Activated T-helper 1 cell treated with anti-CD3 and anti-CD28 coated beads, Interleukin-12 subunit alpha, Interleukin-12 subunit beta, Interleukin-2, Interleukin-4 antibody, amounts not matched to agents 30 ng/mL and 10 ng/mL and 1 ng/mL, durations not matched to agents 14 hours and 24 hours and 36 hours (primary cell): Measurements from ENCODE around the gene PDIA2. TPM values are rescaled to one million over a fixed set of nuclear protein-coding genes. Genes with fewer than 3 reads are reported as not detected.
"Not testable (repeated sequence)": the region's sequence is repeated elsewhere in the genome, so short reads cannot be mapped to it uniquely, and the experiment has no call there.

ENCODE experiments used
- DNase-seq: peaks from one replicate; pipeline ENCODE4 v3.0.0; 2021; ENCODE audit warnings: low spot score
- H3K27ac Mint-ChIP-seq: one replicate; pipeline ENCODE4 v1.8.0; 2021; ENCODE audit warnings: mild to moderate bottlenecking, mixed read lengths
- H3K27me3 Mint-ChIP-seq: one replicate; pipeline ENCODE4 v1.8.0; 2022; ENCODE audit warnings: mild to moderate bottlenecking, moderate library complexity, mixed read lengths; ENCODE audit not compliant: insufficient read depth
- H3K36me3 Mint-ChIP-seq: one replicate; pipeline ENCODE4 v1.8.0; 2021; ENCODE audit warnings: low read depth, mixed read lengths
- H3K4me1 Mint-ChIP-seq: one replicate; pipeline ENCODE4 v1.8.0; 2021; ENCODE audit warnings: low read depth, mixed read lengths
- H3K4me3 Mint-ChIP-seq: one replicate; pipeline ENCODE4 v1.8.0; 2021; ENCODE audit warnings: mild to moderate bottlenecking, moderate library complexity, mixed read lengths
- H3K9me3 Mint-ChIP-seq: one replicate; pipeline ENCODE4 v1.8.0; 2021; ENCODE audit warnings: mixed read lengths
- intact Hi-C: fragments of 100-400 bp; cut with micrococcal nuclease; formaldehyde crosslinking; loops from one replicate; pipeline ENCODE4 v1.15.1; 2024
- total RNA-seq: library from RNA; stranded (reverse); gene quantifications from 2 replicates; pipeline ENCODE4 v1.2.3, GENCODE V29; 2022

PDIA2 gene
- total RNA-seq, 1 donor from 2014 or later = not detected

DNA sequence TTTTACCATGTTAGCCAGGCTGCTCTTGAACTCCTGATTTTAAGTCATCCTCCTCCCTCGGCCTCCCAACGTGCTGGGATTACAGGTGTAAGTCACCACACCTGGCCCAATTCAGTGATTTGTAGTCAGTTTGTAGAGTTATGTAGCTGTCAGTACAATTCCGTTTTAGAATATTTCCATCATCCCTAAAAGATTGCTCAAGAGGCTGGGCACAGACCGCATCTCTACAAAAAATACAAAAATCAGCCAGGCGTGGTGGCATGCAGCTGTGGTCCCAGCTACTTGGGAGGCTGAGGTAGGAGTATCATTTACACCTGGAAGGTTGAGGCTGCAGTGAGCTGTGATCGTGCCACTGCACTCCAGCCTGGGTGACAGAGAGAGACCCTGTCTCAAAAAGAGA is 27.8 kb upstream of the PDIA2 start:
- DNase-seq = no peak
- Mint-ChIP-seq H3K27ac (no peak overlapping the region), H3K4me1 (peaks cover 28% of the 10 kb centered on the region), H3K36me3 (peaks cover 4% of the 10 kb centered on the region), H3K9me3 (no peaks in the 10 kb centered on the region), H3K27me3 (peaks cover 7% of the 10 kb centered on the region), H3K4me3 (no peak overlapping the region)
- intact Hi-C loops = no loop called here

DNA sequence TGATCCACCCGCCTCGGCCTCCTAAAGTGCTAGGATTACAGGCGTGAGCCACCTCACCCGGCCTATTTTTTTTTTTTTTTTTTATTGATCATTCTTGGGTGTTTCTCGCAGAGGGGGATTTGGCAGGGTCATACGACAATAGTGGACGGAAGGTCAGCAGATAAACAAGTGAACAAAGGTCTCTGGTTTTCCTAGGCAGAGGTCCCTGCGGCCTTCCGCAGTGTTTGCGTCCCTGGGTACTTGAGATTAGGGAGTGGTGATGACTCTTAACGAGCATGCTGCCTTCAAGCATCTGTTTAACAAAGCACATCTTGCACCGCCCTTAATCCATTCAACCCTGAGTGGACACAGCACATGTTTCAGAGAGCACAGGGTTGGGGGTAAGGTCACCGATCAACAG is 24.9 kb upstream of the PDIA2 start:
- DNase-seq, H3K4me3 Mint-ChIP-seq, intact Hi-C loops, H3K9me3 Mint-ChIP-seq, H3K36me3 Mint-ChIP-seq, H3K27ac Mint-ChIP-seq, H3K27me3 Mint-ChIP-seq: not testable (repeated sequence)
- peaks cover 20% of the 10 kb centered on the region for H3K4me1 Mint-ChIP-seq

- Mint-ChIP-seq H3K9me3 (no peaks in the 10 kb centered on the region), H3K4me3 (no peak overlapping the region), H3K27me3 (peaks cover 2% of the 10 kb centered on the region), H3K36me3 (no peaks in the 10 kb centered on the region), H3K27ac (no peak overlapping the region), H3K4me1 (peaks cover 11% of the 10 kb centered on the region)
- intact Hi-C loops = no loop called here
- no peak for DNase-seq
These were observed 23.7 kb upstream of the PDIA2 start for GRCh38 chr16:259226-259625.

DNA sequence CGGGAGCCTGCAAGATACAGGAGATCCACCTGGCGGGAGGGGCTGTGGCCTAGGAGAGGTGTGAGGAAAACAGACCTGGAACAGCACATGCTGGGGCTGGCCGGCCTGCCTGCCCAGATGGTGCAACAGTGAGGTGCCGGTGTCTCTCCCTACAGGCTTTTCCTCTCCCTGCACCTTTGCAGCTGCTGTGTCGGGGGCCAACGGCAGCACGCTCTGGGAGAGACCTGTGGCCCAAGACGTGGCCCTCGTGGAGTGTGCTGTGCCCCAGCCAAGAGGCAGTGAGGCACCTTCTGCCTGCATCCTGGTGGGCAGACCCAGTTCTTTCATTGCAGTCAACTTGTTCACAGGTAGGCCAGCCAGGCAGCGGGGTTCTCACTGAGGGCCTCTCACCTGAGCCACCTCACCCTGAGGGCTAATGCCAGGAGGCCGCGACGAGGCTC is 23.1 kb upstream of the PDIA2 start:
- Mint-ChIP-seq H3K27ac (no peak overlapping the region), H3K9me3 (no peaks in the 10 kb centered on the region), H3K36me3 (no peaks in the 10 kb centered on the region), H3K4me3 (no peak overlapping the region), H3K27me3 (peaks cover 2% of the 10 kb centered on the region), H3K4me1 (peaks cover 11% of the 10 kb centered on the region)
- intact Hi-C loops = no loop called here
- no peak for DNase-seq

GRCh38 chr16:260326-260725 is 22.6 kb upstream of the PDIA2 start:
- H3K9me3 Mint-ChIP-seq = no peaks in the 10 kb centered on the region
- H3K36me3 Mint-ChIP-seq = no peaks in the 10 kb centered on the region
- H3K4me1 Mint-ChIP-seq = peaks cover 11% of the 10 kb centered on the region
- intact Hi-C loops = no loop called here
- H3K4me3 Mint-ChIP-seq = no peak overlapping the region
- DNase-seq = no peak
- no peaks in the 10 kb centered on the region for H3K27me3 Mint-ChIP-seq
- H3K27ac Mint-ChIP-seq = no peak overlapping the region

DNA sequence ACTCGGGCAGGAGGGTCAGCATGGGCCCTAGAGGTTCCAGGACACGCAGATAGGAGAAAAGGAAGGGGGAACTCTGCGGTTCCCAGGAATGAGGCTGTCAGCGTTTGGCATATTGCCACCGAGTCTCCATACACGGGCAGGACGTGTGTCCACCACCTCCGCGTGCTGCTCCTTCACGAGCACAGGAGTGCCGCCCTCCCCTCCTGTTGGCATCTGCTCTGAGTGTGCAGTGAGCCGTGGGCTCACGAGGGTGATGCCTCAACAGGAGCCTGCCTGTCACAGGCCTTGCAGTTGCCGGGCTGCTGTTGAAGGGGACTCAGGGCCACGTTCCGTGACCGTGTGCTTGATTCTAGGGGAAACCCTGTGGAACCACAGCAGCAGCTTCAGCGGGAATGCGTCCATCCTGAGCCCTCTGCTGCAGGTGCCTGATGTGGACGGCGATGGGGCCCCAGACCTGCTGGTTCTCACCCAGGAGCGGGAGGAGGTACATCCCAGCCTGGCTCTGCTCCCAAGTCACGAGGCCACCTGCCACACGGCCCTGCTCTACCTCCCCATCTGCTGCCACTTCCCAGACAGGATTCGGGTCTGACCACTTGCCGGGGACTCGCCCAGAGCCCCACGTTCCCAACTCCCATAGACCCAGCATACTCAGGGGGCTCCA is 21.8 kb upstream of the PDIA2 start:
- Mint-ChIP-seq H3K27me3 (no peaks in the 10 kb centered on the region), H3K9me3 (no peaks in the 10 kb centered on the region), H3K27ac (no peak overlapping the region), H3K4me1 (peaks cover 6% of the 10 kb centered on the region), H3K36me3 (no peaks in the 10 kb centered on the region), H3K4me3 (no peak overlapping the region)
- no peak for DNase-seq
- intact Hi-C loops = no loop called here

- H3K36me3 Mint-ChIP-seq = no peaks in the 10 kb centered on the region
- H3K9me3 Mint-ChIP-seq = no peaks in the 10 kb centered on the region
- H3K4me3 Mint-ChIP-seq = no peak overlapping the region
- peaks cover 5% of the 10 kb centered on the region for H3K4me1 Mint-ChIP-seq
- intact Hi-C loops = no loop called here
- no peaks in the 10 kb centered on the region for H3K27me3 Mint-ChIP-seq
- H3K27ac Mint-ChIP-seq = no peak overlapping the region
- no peak for DNase-seq
These were observed 20.7 kb upstream of the PDIA2 start for GRCh38 chr16:262121-262745.

GRCh38 chr16:263182-263774 is 19.7 kb upstream of the PDIA2 start:
- intact Hi-C loops = no loop called here

DNA sequence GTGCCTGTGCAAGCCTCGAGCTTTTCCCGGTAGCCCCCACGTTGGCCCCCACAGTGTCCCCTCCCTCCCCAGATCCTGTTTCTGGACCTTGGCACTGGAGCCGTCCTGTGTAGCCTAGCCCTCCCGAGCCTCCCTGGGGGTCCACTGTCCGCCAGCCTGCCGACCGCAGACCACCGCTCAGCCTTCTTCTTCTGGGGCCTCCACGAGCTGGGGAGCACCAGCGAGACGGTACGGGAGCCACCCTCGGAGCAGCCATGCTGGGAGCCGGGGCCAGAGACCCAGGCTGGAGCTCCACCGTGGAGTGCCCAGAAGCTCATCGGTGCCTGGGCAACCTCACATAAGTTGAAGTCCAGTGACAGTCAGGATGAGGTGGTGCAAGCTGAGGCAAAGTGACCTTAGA is 19.0 kb upstream of the PDIA2 start:
- intact Hi-C loops = no loop called here
- H3K4me1 Mint-ChIP-seq = peaks cover 4% of the 10 kb centered on the region
- no peak for DNase-seq
- H3K9me3 Mint-ChIP-seq = no peaks in the 10 kb centered on the region
- no peak overlapping the region for H3K27ac Mint-ChIP-seq
- H3K27me3 Mint-ChIP-seq = no peaks in the 10 kb centered on the region
- H3K36me3 Mint-ChIP-seq = no peaks in the 10 kb centered on the region
- no peak overlapping the region for H3K4me3 Mint-ChIP-seq

More at GRCh38 chr16:263182-263774, 19.7 kb upstream of the PDIA2 start:
- Mint-ChIP-seq H3K36me3 (no peaks in the 10 kb centered on the region), H3K4me1 (peaks cover 5% of the 10 kb centered on the region), H3K27ac (no peak overlapping the region), H3K4me3 (no peak overlapping the region), H3K27me3 (no peaks in the 10 kb centered on the region), H3K9me3 (no peaks in the 10 kb centered on the region)
- DNase-seq = no peak

DNA sequence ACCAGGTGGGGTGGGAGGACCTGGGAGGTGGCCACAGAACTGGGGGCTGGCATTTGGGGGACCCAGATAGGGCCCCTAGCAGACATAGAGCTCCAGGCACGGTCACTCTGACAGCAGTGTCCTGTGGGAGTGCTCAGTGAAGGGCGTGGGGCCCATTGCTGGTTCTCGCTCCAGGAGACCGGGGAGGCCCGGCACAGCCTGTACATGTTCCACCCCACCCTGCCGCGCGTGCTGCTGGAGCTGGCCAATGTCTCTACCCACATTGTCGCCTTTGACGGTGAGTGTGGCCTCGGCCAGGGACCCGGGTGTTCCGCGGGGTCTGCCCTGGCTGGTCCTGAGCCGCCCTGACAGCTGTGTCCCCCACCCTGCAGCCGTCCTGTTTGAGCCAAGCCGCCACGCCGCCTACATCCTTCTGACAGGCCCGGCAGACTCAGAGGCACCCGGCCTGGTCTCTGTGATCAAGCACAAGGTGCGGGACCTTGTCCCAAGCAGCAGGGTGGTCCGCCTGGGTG is 18.5 kb upstream of the PDIA2 start:
- intact Hi-C loops = no loop called here
- Mint-ChIP-seq H3K4me3 (no peak overlapping the region), H3K27ac (no peak overlapping the region), H3K4me1 (no peaks in the 10 kb centered on the region), H3K27me3 (no peaks in the 10 kb centered on the region), H3K36me3 (no peaks in the 10 kb centered on the region), H3K9me3 (no peaks in the 10 kb centered on the region)
- no peak for DNase-seq

- Mint-ChIP-seq H3K4me1 (no peaks in the 10 kb centered on the region), H3K27ac (no peak overlapping the region), H3K9me3 (no peaks in the 10 kb centered on the region), H3K27me3 (no peaks in the 10 kb centered on the region), H3K4me3 (no peak overlapping the region), H3K36me3 (no peaks in the 10 kb centered on the region)
- no peak for DNase-seq
- intact Hi-C loops = no loop called here
These were observed 17.9 kb upstream of the PDIA2 start for GRCh38 chr16:265002-265529.

DNA sequence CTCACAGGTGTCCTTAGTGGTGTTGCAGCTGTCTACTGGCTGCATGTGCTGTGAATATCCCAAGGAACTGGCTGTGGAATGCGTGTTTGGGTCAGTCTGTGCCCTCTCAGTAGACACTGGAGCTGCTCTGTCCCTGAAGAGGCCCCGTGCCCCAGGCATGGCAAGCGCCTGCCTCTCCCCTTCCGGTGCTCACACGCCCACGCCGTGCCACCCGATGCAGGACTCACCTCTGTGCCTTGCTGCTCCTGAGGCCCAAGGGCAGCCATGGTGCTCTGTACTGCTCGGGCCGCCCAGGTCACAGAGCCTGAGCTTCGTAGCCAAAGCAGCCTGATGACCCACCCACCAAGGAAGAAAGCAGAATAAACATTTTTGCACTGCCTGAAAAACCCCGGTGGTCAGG is 17.3 kb upstream of the PDIA2 start:
- Mint-ChIP-seq H3K4me3 (no peak overlapping the region), H3K27me3 (no peaks in the 10 kb centered on the region), H3K9me3 (no peaks in the 10 kb centered on the region), H3K4me1 (no peaks in the 10 kb centered on the region), H3K36me3 (no peaks in the 10 kb centered on the region), H3K27ac (no peak overlapping the region)
- DNase-seq = no peak
- intact Hi-C loops = no loop called here
